Liver (tissue), 9 donors: ENCODE measurements around the gene PDZD2. TPM values are rescaled to one million over a fixed set of nuclear protein-coding genes. Genes with fewer than 3 reads are reported as not detected.

Source experiments
- DNase-seq: peaks from one replicate; pipeline ENCODE4 v3.0.0-alpha.2; 2017; ENCODE audit warnings: low spot score
- H3K27ac ChIP-seq, 2 donors: one replicate each; pipeline ENCODE4 v1.7.0; 2013; ENCODE audit warnings: inconsistent platforms in 2 of 2, low read length in 2 of 2, control low read depth in 1 of 2, low read depth in 1 of 2, mild to moderate bottlenecking in 1 of 2
- H3K27me3 ChIP-seq, 4 donors: one replicate each; pipeline versions ENCODE4 v1.6.1 to v1.7.0; 2013; ENCODE audit warnings: low read length in 3 of 4, inconsistent platforms in 1 of 4, mild to moderate bottlenecking in 1 of 4, moderate library complexity in 1 of 4; ENCODE audit not compliant: control insufficient read depth in 4 of 4, insufficient read depth in 4 of 4
- H3K36me3 ChIP-seq, 4 donors: one replicate each; pipeline versions ENCODE4 v1.6.1 to v1.7.0; 2013; ENCODE audit warnings: low read length in 3 of 4, mild to moderate bottlenecking in 3 of 4, low read depth in 1 of 4, moderate library complexity in 1 of 4; ENCODE audit not compliant: control insufficient read depth in 4 of 4, insufficient read depth in 3 of 4
- H3K4me1 ChIP-seq, 4 donors: one replicate each; pipeline versions ENCODE4 v1.6.1 to v1.7.0; 2013; ENCODE audit warnings: low read length in 3 of 4, mild to moderate bottlenecking in 3 of 4, moderate library complexity in 1 of 4; ENCODE audit not compliant: control insufficient read depth in 4 of 4, insufficient read depth in 4 of 4
- H3K4me3 ChIP-seq, 3 donors: one replicate each; pipeline versions ENCODE4 v1.6.1 to v1.7.0; 2013; ENCODE audit warnings: low read length in 3 of 3, control low read depth in 1 of 3, low read depth in 1 of 3, mild to moderate bottlenecking in 1 of 3
- H3K9ac ChIP-seq, 2 donors: one replicate each; pipeline ENCODE4 v1.7.0; 2013; ENCODE audit warnings: low read length in 2 of 2, mild to moderate bottlenecking in 2 of 2, moderate library complexity in 2 of 2, control low read depth in 1 of 2, low read depth in 1 of 2
- H3K9me3 ChIP-seq, 4 donors: one replicate each; pipeline versions ENCODE4 v1.6.1 to v1.7.0; 2013; ENCODE audit warnings: low read length in 3 of 4; ENCODE audit not compliant: control insufficient read depth in 4 of 4
- EGR1 ChIP-seq, 2 donors: IDR thresholded peaks; 2 replicates each; pipeline ENCODE4 v1.6.1; 2016 to 2018; ENCODE audit warnings: antibody characterized with exemption in 2 of 2, low read depth in 2 of 2
- FOXA1 ChIP-seq: IDR thresholded peaks from 2 replicates; pipeline ENCODE4 v1.6.1; 2016; ENCODE audit warnings: antibody characterized with exemption
- FOXA2 ChIP-seq: IDR thresholded peaks from 2 replicates; pipeline ENCODE4 v1.6.1; 2016; ENCODE audit warnings: antibody characterized with exemption
- GABPA ChIP-seq, 2 donors: IDR thresholded peaks in 1 of 2; conservative IDR thresholded peaks in 1 of 2; 2 replicates each; pipeline ENCODE4 v1.6.1; 2016; ENCODE audit warnings: antibody characterized with exemption in 2 of 2, mild to moderate bottlenecking in 1 of 2, moderate library complexity in 1 of 2
- HNF4A ChIP-seq, 2 donors: conservative IDR thresholded peaks; 2 replicates each; pipeline ENCODE4 v1.6.1; 2016; ENCODE audit warnings: antibody characterized with exemption in 2 of 2, mild to moderate bottlenecking in 2 of 2
- HNF4G ChIP-seq: IDR thresholded peaks from 2 replicates; pipeline ENCODE4 v1.6.1; 2016; ENCODE audit warnings: antibody characterized with exemption
- JUND ChIP-seq, 2 donors: IDR thresholded peaks; 2 replicates each; pipeline ENCODE4 v1.6.1; 2016; ENCODE audit warnings: antibody characterized with exemption in 2 of 2
- MAX ChIP-seq: IDR thresholded peaks from 2 replicates; pipeline ENCODE4 v1.6.1; 2016; ENCODE audit warnings: antibody characterized with exemption
- NR2F2 ChIP-seq: IDR thresholded peaks from 2 replicates; pipeline ENCODE4 v1.6.1; 2016; ENCODE audit warnings: antibody characterized with exemption
- RAD21 ChIP-seq, 2 donors: IDR thresholded peaks; 2 replicates each; pipeline ENCODE4 v1.6.1; 2016; ENCODE audit warnings: antibody characterized with exemption in 2 of 2, mild to moderate bottlenecking in 2 of 2
- REST ChIP-seq: IDR thresholded peaks from 2 replicates; pipeline ENCODE4 v1.6.1; 2016; ENCODE audit warnings: antibody characterized with exemption, mild to moderate bottlenecking
- RXRA ChIP-seq, 2 donors: IDR thresholded peaks; 2 replicates each; pipeline ENCODE4 v1.6.1; 2017 to 2018; ENCODE audit warnings: antibody characterized with exemption in 2 of 2, mild to moderate bottlenecking in 1 of 2
- SP1 ChIP-seq: IDR thresholded peaks from 2 replicates; pipeline ENCODE4 v1.6.1; 2018; ENCODE audit warnings: antibody characterized with exemption, mild to moderate bottlenecking
- TAF1 ChIP-seq: conservative IDR thresholded peaks from 2 replicates; pipeline ENCODE4 v1.6.1; 2016; ENCODE audit warnings: antibody characterized with exemption, mild to moderate bottlenecking
- YY1 ChIP-seq: IDR thresholded peaks from 2 replicates; pipeline ENCODE4 v1.6.1; 2016; ENCODE audit warnings: antibody characterized with exemption, mild to moderate bottlenecking
- ZBTB33 ChIP-seq: IDR thresholded peaks from 2 replicates; pipeline ENCODE4 v1.6.1; 2016; ENCODE audit warnings: antibody characterized with exemption
- WGBS: extraction: QIAGEN DNeasy Blood & Tissue Kit; methylation state at CpG from one replicate; pipeline ENCODE4 v1.1.7; 2013; 5-methylcytosine and 5-hydroxymethylcytosine counted together
- polyA plus RNA-seq, 2 donors: library from polyadenylated mRNA; stranded (reverse) in 1 of 2; unstranded in 1 of 2; fragments of 200-250 nt in 1 of 2; fragments of >200 nt in 1 of 2; fragmentation: Nextera tagmentation in 1 of 2; extraction: Ambion mirVana in 1 of 2; gene quantifications; one replicate each; pipeline versions ENCODE4 v1.2.1 to v1.2.3, GENCODE V29; 2013 to 2015
- total RNA-seq, 2 donors: library from RNA; depleted of rRNA; stranded (reverse); fragments of >200 nt; gene quantifications; one replicate each; pipeline ENCODE4 v1.2.3, GENCODE V29; 2014
- TF ChIP-seq, protein P1 (sequence below): fragments of 150-350 bp; IDR thresholded peaks from 2 replicates; pipeline ENCODE4 v1.5.1; 2017; ENCODE audit warnings: improper control_type of control experiment, low read depth, low read length; ENCODE audit not compliant: missing input control
- TF ChIP-seq, protein P2 (sequence below): IDR thresholded peaks from 2 replicates; pipeline ENCODE4 v1.6.1; 2016; ENCODE audit warnings: antibody characterized with exemption
- donor health status: healthy.
- donor health status: healthy.
- donor health status: healthy.
- donor health status: healthy.
- donor health status: healthy.

Gene PDZD2
- total and polyA plus RNA-seq, 4 donors, result 0.27 to 1.1 (median 0.54) TPM

GRCh38 chr5:31924005-31924404 lies 285.1 kb downstream of the PDZD2 start:
- no peak overlapping the region for H3K9ac ChIP-seq
- 94% methylated on average over 5 of the region's 5 CpGs for WGBS
- no peak overlapping the region for H3K27ac ChIP-seq
- H3K36me3 ChIP-seq, result no peaks in the 10 kb centered on the region
- no peaks in the 10 kb centered on the region for H3K4me1 ChIP-seq
- DNase-seq, result no peak
- H3K27me3 ChIP-seq, result no peaks in the 10 kb centered on the region
- no peaks in the 10 kb centered on the region for H3K9me3 ChIP-seq
- TF ChIP-seq SP1 (no peak), RXRA (IDR thresholded peaks at IDR 0.05) (no peak), REST (no peak), GABPA (IDR thresholded peaks at IDR 0.05 in 1 of 2, conservative IDR thresholded peaks at IDR 0.05 in 1 of 2) (no peak)
- H3K4me3 ChIP-seq, result no peak overlapping the region

- H3K4me3 ChIP-seq, result no peak overlapping the region
- whole genome bisulfite sequencing, result 71% methylated on average over 4 of the region's 4 CpGs
- no peaks in the 10 kb centered on the region for H3K9me3 ChIP-seq
- no peak for DNase-seq
- H3K4me1 ChIP-seq, result no peaks in the 10 kb centered on the region
- no peaks in the 10 kb centered on the region for H3K36me3 ChIP-seq
- no peak overlapping the region for H3K27ac ChIP-seq
- no peaks in the 10 kb centered on the region for H3K27me3 ChIP-seq
- H3K9ac ChIP-seq, result no peak overlapping the region
- TF ChIP-seq, protein P1, sequence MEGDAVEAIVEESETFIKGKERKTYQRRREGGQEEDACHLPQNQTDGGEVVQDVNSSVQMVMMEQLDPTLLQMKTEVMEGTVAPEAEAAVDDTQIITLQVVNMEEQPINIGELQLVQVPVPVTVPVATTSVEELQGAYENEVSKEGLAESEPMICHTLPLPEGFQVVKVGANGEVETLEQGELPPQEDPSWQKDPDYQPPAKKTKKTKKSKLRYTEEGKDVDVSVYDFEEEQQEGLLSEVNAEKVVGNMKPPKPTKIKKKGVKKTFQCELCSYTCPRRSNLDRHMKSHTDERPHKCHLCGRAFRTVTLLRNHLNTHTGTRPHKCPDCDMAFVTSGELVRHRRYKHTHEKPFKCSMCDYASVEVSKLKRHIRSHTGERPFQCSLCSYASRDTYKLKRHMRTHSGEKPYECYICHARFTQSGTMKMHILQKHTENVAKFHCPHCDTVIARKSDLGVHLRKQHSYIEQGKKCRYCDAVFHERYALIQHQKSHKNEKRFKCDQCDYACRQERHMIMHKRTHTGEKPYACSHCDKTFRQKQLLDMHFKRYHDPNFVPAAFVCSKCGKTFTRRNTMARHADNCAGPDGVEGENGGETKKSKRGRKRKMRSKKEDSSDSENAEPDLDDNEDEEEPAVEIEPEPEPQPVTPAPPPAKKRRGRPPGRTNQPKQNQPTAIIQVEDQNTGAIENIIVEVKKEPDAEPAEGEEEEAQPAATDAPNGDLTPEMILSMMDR, result no peak
- TF ChIP-seq, protein P2, sequence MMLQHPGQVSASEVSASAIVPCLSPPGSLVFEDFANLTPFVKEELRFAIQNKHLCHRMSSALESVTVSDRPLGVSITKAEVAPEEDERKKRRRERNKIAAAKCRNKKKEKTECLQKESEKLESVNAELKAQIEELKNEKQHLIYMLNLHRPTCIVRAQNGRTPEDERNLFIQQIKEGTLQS, result no peak
- TF ChIP-seq SP1 (no peak), EGR1 (IDR thresholded peaks at IDR 0.05; ENCODE audit: low read depth in 2 of 2) (no peak), FOXA1 (no peak), RAD21 (IDR thresholded peaks at IDR 0.05) (no peak), HNF4G (no peak), YY1 (no peak), TAF1 (no peak), GABPA (IDR thresholded peaks at IDR 0.05 in 1 of 2, conservative IDR thresholded peaks at IDR 0.05 in 1 of 2) (no peak), FOXA2 (no peak), RXRA (IDR thresholded peaks at IDR 0.05) (no peak), MAX (no peak), NR2F2 (no peak), HNF4A (conservative IDR thresholded peaks at IDR 0.05) (no peak), ZBTB33 (no peak), JUND (IDR thresholded peaks at IDR 0.05) (no peak), REST (no peak)
These were observed 292.9 kb downstream of the PDZD2 start for GRCh38 chr5:31931874-31932273.
